NCI-H2196 treated with DMSO at 0.1 percent for 48 hours (cell line): Measurements from ENCODE around the gene LY6G6F.
A peak's percentile ranks its signal among the peaks of the same experiment; 100 is the strongest.
"Not testable (repeated sequence)": the region's sequence is repeated elsewhere in the genome, so short reads cannot be mapped to it uniquely, and the experiment has no call there.

Experiments used
- DNase-seq: peaks from one replicate; lab custom pipeline; 2025; ENCODE audit not compliant: unreplicated experiment; lab: John Stamatoyannopoulos, UW

LY6G6F gene

GRCh38 chr6:31702405-31702818, 4.3 kb upstream of the LY6G6F start:
- no peak for DNase-seq

- peak; percentile 88 for DNase-seq
Measured at GRCh38 chr6:31702819-31703716, 3.6 kb upstream of the LY6G6F start, which contains the start of gene ABHD16A. Gene ABHD16A, minus strand, starts transcription at chr6:31703324. Its CDS starts 43 bp downstream, at chr6:31703281.

GRCh38 chr6:31705931-31706330, 735 bp upstream of the LY6G6F start:
- DNase-seq, result no peak

- no peak for DNase-seq
Measured at GRCh38 chr6:31707701-31708100, 1.0 kb downstream of the LY6G6F start.

GRCh38 chr6:31708224-31708623, 1.6 kb downstream of the LY6G6F start:
- DNase-seq, result no peak

GRCh38 chr6:31709157-31709556, 2.5 kb downstream of the LY6G6F start:
- DNase-seq, result not testable (repeated sequence)

- no peak for DNase-seq
Measured at GRCh38 chr6:31710523-31711219, 4.0 kb downstream of the LY6G6F start.

GRCh38 chr6:31711233-31711632, 4.6 kb downstream of the LY6G6F start:
- DNase-seq, result no peak

- DNase-seq, result no peak
Measured at GRCh38 chr6:31712296-31712695, 5.6 kb downstream of the LY6G6F start.

GRCh38 chr6:31713465-31713864, 6.8 kb downstream of the LY6G6F start:
- no peak for DNase-seq

GRCh38 chr6:31713991-31714684, 7.5 kb downstream of the LY6G6F start:
- DNase-seq, result no peak

GRCh38 chr6:31715022-31715958, 8.6 kb downstream of the LY6G6F start, which contains the start of gene LY6G6D:
Gene LY6G6D, plus strand, starts transcription at chr6:31715348. Its CDS starts 8 bp downstream, at chr6:31715356.
- no peak for DNase-seq

- DNase-seq, result no peak
Measured at GRCh38 chr6:31717499-31718222, 11.0 kb downstream of the LY6G6F start.

GRCh38 chr6:31718265-31718664, 11.6 kb downstream of the LY6G6F start:
- peak; percentile 34 for DNase-seq

- DNase-seq, result no peak
Measured at GRCh38 chr6:31719001-31719400, 12.3 kb downstream of the LY6G6F start.

- DNase-seq, result no peak
Measured at GRCh38 chr6:31720196-31720770, 13.6 kb downstream of the LY6G6F start.

- no peak for DNase-seq
Measured at GRCh38 chr6:31721351-31722020, 14.8 kb downstream of the LY6G6F start, which contains the start of gene LY6G6C. Gene LY6G6C, minus strand, starts transcription at chr6:31721746. Its CDS starts 67 bp downstream, at chr6:31721679.

GRCh38 chr6:31722173-31722572, 15.5 kb downstream of the LY6G6F start:
- no peak for DNase-seq
